ENCODE measurements around the gene GPR33.
A peak's percentile ranks its signal among the peaks of the same experiment; 100 is the strongest.
"Not testable (repeated sequence)": the region's sequence is repeated elsewhere in the genome, so short reads cannot be mapped to it uniquely, and the experiment has no call there.

Gene GPR33

GRCh38 chr14:31457665-31458659, 29.9 kb downstream of the GPR33 start:
- no peaks in the 10 kb centered on the region for H3K27me3 ChIP-seq (ENCODE audit: control insufficient read depth, insufficient read depth, low read length)
- H3K4me3 ChIP-seq (ENCODE audit: low read depth, low read length): peak overlapping the region; percentile 83
- H3K9ac ChIP-seq (ENCODE audit: low read depth, low read length): no peak overlapping the region
- no peaks in the 10 kb centered on the region for H3K36me3 ChIP-seq (ENCODE audit: control insufficient read depth, insufficient read depth, low read length)
- H3K9me3 ChIP-seq (ENCODE audit: control insufficient read depth, insufficient read depth, low read length): no peaks in the 10 kb centered on the region
- H3K4me1 ChIP-seq (ENCODE audit: control insufficient read depth, insufficient read depth, low read length): no peaks in the 10 kb centered on the region

DNA sequence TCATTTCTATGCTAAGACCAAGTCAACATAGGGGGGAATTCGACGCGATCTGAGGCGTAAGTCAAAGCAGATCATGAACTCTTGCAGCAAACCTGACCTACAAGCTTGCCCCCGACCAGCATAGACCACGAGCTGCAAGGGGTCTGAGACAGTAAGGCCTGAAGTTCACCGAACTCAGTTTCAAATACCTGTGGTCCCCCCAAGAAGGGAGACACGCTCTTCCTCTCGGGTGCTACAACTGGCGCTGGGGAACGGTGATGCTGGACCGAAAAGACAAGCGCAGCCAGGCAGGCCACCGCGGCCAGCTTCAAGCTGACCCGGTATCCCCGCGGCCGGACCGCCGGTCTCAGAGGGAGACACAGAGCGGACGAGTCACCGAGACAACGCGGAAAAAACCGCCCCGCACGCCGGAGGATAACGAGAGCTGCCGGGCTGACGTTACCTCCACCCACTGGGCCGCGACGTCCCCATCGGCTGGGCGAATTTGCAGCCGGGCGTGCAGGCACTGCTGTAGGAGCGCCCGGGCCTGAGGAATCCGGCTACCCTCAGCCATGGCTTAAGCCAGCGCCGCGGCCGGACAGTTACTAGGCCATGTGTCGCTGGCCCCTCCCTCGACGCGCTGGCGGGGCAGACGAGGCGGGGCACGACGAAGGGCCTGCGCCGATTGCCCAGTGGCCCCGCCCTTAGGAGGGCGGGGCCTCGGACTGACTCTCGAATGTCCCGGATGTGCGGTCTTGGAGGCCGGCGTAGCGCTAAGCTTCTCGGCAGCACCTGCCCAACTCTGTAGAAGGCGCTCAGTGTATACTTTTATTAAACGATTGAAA, 30.8 kb downstream of the GPR33 start, which contains the start of gene DTD2:
Gene DTD2, minus strand, starts transcription at position 666 of the 824 bp plus-strand sequence. Its CDS starts 113 bp downstream, at position 553.
- Histone ChIP-seq H3K9me3 (ENCODE audit: control insufficient read depth, insufficient read depth, low read length) (no peaks in the 10 kb centered on the region), H3K27me3 (ENCODE audit: control insufficient read depth, insufficient read depth, low read length) (no peaks in the 10 kb centered on the region), H3K4me3 (ENCODE audit: low read depth, low read length) (peak within 1 kb of the TSS; percentile 83), H3K4me1 (ENCODE audit: control insufficient read depth, insufficient read depth, low read length) (no peaks in the 10 kb centered on the region), H3K9ac (ENCODE audit: low read depth, low read length) (peak within 1 kb of the TSS; percentile 63), H3K36me3 (ENCODE audit: control insufficient read depth, insufficient read depth, low read length) (no peaks in the 10 kb centered on the region)

DNA sequence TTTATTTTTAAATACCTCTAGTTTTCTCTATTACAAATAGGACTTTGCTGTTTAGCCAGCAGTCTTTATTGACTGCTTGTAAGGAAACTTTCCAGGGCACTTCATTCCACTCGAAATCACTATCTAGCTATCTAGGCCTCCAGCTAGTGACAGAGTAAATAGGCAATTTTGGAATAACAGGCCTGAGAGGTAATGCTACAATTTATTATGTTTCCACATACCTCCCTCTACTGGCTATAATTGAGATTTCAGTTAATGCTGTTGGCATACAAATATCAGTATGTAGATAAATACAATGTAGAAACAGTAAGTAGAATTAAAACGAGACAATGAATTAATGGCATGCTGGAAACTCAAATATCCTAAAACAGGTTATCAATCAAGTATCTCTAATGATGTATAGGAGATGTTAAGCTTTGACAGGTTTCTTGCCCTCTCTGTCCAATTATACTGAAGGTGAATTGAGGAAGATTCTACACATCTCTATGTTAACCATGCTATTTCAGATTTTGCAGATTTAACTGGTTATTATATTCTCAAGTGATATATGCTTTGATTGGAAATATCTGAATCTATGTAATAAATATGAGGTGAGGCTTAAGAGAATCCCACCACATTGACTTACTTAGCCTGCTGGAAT, 37.7 kb downstream of the GPR33 start:
- no peaks in the 10 kb centered on the region for H3K27me3 ChIP-seq (ENCODE audit: control insufficient read depth, insufficient read depth, low read length)
- H3K36me3 ChIP-seq (ENCODE audit: control insufficient read depth, insufficient read depth, low read length): no peaks in the 10 kb centered on the region
- no peak overlapping the region for H3K9ac ChIP-seq (ENCODE audit: low read depth, low read length)
- H3K9me3 ChIP-seq (ENCODE audit: control insufficient read depth, insufficient read depth, low read length): no peaks in the 10 kb centered on the region
- no peaks in the 10 kb centered on the region for H3K4me1 ChIP-seq (ENCODE audit: control insufficient read depth, insufficient read depth, low read length)
- no peak overlapping the region for H3K4me3 ChIP-seq (ENCODE audit: low read depth, low read length)

- Histone ChIP-seq H3K4me3 (ENCODE audit: low read depth, low read length) (no peak overlapping the region), H3K9ac (ENCODE audit: low read depth, low read length) (no peak overlapping the region), H3K9me3 (ENCODE audit: control insufficient read depth, insufficient read depth, low read length) (no peaks in the 10 kb centered on the region), H3K4me1 (ENCODE audit: control insufficient read depth, insufficient read depth, low read length) (no peaks in the 10 kb centered on the region), H3K27me3 (ENCODE audit: control insufficient read depth, insufficient read depth, low read length) (no peaks in the 10 kb centered on the region), H3K36me3 (ENCODE audit: control insufficient read depth, insufficient read depth, low read length) (no peaks in the 10 kb centered on the region)
These were observed 38.7 kb downstream of the GPR33 start for GRCh38 chr14:31449136-31449535.

- no peak overlapping the region for H3K4me3 ChIP-seq (ENCODE audit: low read depth, low read length)
- H3K9me3 ChIP-seq (ENCODE audit: control insufficient read depth, insufficient read depth, low read length): no peaks in the 10 kb centered on the region
- H3K27me3 ChIP-seq (ENCODE audit: control insufficient read depth, insufficient read depth, low read length): no peaks in the 10 kb centered on the region
- H3K4me1 ChIP-seq (ENCODE audit: control insufficient read depth, insufficient read depth, low read length): no peaks in the 10 kb centered on the region
- H3K36me3 ChIP-seq (ENCODE audit: control insufficient read depth, insufficient read depth, low read length): no peaks in the 10 kb centered on the region
- no peak overlapping the region for H3K9ac ChIP-seq (ENCODE audit: low read depth, low read length)
These were observed 42.1 kb downstream of the GPR33 start for GRCh38 chr14:31445703-31446102.

- no peaks in the 10 kb centered on the region for H3K4me1 ChIP-seq (ENCODE audit: control insufficient read depth, insufficient read depth, low read length)
- H3K9ac ChIP-seq (ENCODE audit: low read depth, low read length): no peak overlapping the region
- no peaks in the 10 kb centered on the region for H3K9me3 ChIP-seq (ENCODE audit: control insufficient read depth, insufficient read depth, low read length)
- H3K27me3 ChIP-seq (ENCODE audit: control insufficient read depth, insufficient read depth, low read length): no peaks in the 10 kb centered on the region
- H3K4me3 ChIP-seq (ENCODE audit: low read depth, low read length): no peak overlapping the region
- H3K36me3 ChIP-seq (ENCODE audit: control insufficient read depth, insufficient read depth, low read length): no peaks in the 10 kb centered on the region
These were observed 45.6 kb downstream of the GPR33 start for GRCh38 chr14:31442284-31442683.

DNA sequence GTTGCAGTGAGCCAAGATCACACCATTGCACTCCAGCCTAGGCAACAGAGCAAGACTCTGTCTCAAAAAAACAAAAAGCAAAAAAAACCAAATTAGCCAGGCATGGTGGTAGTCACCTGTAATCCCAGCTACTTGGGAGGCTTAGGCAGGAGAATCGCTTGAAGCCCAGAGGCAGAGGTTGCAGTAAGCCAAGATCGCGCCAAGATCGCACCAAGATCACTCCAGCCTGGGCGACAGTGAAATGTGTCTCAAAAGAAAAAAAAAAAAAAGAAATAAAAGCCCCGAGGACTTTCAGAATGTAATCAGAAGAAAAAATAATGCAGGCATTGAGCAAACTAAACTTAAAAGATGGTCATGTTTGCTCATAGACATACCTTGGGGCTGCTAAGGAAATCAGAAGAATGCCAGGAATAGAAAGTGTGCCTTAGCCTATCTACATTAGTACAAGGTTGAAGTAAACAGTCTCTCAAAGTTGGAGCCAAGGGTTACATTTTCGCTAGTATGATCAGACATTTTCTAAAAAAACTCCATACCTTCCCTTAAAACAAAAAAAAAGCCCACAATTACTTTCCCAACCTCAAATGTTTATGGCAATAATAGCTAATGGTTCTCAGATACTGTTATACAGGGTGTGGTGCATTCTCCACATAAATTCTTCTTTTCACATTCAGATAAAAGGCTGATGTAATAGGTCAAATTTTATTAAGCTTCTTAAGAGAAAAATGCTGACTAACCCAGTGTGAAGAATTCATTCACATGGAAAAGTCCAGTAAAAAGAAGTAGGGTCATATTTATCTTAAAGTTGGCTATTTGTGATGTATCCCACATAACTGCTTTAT, 46.3 kb downstream of the GPR33 start:
- Histone ChIP-seq H3K4me3 (ENCODE audit: low read depth, low read length) (no peak overlapping the region), H3K36me3 (ENCODE audit: control insufficient read depth, insufficient read depth, low read length) (no peaks in the 10 kb centered on the region), H3K9ac (ENCODE audit: low read depth, low read length) (no peak overlapping the region), H3K9me3 (ENCODE audit: control insufficient read depth, insufficient read depth, low read length) (no peaks in the 10 kb centered on the region), H3K27me3 (ENCODE audit: control insufficient read depth, insufficient read depth, low read length) (no peaks in the 10 kb centered on the region), H3K4me1 (ENCODE audit: control insufficient read depth, insufficient read depth, low read length) (no peaks in the 10 kb centered on the region)

DNA sequence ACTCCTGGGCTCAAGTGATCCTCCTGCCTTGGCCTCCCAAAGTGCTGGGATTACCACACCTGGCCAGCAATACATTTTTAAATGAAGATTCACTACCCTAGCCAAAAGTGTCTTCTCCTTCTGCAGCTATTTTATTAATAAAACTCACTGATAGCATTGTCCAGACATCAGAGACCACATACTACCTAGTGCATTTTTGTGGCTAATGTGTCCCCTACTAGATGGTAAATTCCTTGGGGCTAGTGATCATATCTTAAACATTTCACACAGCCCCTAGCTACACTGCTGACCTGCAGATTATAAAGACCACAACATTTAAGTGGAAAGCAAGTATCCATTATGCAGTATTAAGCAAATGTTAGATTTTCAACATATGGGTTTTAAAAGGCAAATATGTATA, 47.6 kb downstream of the GPR33 start:
- H3K9ac ChIP-seq (ENCODE audit: low read depth, low read length): no peak overlapping the region
- no peaks in the 10 kb centered on the region for H3K9me3 ChIP-seq (ENCODE audit: control insufficient read depth, insufficient read depth, low read length)
- no peaks in the 10 kb centered on the region for H3K36me3 ChIP-seq (ENCODE audit: control insufficient read depth, insufficient read depth, low read length)
- no peak overlapping the region for H3K4me3 ChIP-seq (ENCODE audit: low read depth, low read length)
- no peaks in the 10 kb centered on the region for H3K27me3 ChIP-seq (ENCODE audit: control insufficient read depth, insufficient read depth, low read length)
- no peaks in the 10 kb centered on the region for H3K4me1 ChIP-seq (ENCODE audit: control insufficient read depth, insufficient read depth, low read length)

- no peak overlapping the region for H3K4me3 ChIP-seq (ENCODE audit: low read depth, low read length)
- no peak overlapping the region for H3K9ac ChIP-seq (ENCODE audit: low read depth, low read length)
- H3K27me3 ChIP-seq (ENCODE audit: control insufficient read depth, insufficient read depth, low read length): no peaks in the 10 kb centered on the region
- H3K36me3 ChIP-seq (ENCODE audit: control insufficient read depth, insufficient read depth, low read length): no peaks in the 10 kb centered on the region
- no peaks in the 10 kb centered on the region for H3K4me1 ChIP-seq (ENCODE audit: control insufficient read depth, insufficient read depth, low read length)
- no peaks in the 10 kb centered on the region for H3K9me3 ChIP-seq (ENCODE audit: control insufficient read depth, insufficient read depth, low read length)
These were observed 48.3 kb downstream of the GPR33 start for GRCh38 chr14:31439561-31439960.

DNA sequence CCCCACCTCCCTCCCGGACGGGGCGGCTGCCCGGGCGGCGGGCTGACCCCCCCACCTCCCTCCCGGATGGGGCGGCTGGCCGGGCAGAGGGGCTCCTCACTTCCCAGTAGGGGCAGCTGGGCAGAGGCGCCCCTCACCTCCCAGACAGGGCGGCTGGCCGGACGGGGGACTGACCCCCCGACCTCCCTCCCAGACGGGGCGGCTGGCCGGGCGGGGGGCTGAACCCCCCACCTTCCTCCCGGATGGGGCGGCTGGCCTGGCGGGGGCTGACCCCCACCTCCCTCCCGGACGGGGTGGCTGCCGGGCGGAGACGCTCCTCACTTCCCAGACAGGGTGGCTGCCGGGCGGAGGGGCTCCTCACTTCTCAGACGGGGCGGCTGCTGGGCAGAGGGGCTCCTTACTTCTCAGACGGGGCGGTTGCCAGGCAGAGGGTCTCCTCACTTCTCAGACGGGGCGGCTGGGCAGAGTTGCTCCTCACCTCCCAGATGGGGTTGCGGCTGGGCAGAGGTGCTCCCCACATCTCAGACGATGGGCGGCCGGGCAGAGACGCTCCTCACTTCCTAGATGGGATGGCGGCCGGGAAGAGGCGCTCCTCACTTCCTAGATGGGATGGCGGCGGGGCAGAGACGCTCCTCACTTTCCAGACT, 50.7 kb downstream of the GPR33 start:
- H3K9ac ChIP-seq (ENCODE audit: low read depth, low read length); H3K9me3 ChIP-seq (ENCODE audit: control insufficient read depth, insufficient read depth, low read length); H3K36me3 ChIP-seq (ENCODE audit: control insufficient read depth, insufficient read depth, low read length); H3K4me3 ChIP-seq (ENCODE audit: low read depth, low read length); H3K27me3 ChIP-seq (ENCODE audit: control insufficient read depth, insufficient read depth, low read length); H3K4me1 ChIP-seq (ENCODE audit: control insufficient read depth, insufficient read depth, low read length): not testable (repeated sequence)

Measured in iPS-15b (cell line).